ENCODE measurements around the gene AKAP13.

DNA sequence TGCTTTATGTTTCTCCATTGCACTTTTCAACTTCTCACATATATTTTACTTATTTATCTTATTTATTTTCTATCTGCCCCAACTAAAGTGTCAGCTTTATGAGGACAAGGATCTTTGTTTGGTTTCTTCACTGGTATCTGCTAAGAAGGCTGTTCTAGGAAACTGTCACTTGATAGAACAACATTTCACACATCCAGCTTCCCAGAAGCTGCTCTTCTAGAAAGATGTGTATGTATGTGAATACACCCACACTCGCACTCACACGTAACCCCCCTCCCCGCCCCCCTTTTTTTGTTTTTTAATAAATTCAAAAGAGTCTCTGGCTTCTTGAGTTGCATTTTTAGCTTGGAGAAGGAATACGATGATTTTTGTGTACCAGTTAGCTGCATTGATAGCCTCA, 143.1 kb downstream of the AKAP13 start:
- TF ChIP-seq, protein P1, sequence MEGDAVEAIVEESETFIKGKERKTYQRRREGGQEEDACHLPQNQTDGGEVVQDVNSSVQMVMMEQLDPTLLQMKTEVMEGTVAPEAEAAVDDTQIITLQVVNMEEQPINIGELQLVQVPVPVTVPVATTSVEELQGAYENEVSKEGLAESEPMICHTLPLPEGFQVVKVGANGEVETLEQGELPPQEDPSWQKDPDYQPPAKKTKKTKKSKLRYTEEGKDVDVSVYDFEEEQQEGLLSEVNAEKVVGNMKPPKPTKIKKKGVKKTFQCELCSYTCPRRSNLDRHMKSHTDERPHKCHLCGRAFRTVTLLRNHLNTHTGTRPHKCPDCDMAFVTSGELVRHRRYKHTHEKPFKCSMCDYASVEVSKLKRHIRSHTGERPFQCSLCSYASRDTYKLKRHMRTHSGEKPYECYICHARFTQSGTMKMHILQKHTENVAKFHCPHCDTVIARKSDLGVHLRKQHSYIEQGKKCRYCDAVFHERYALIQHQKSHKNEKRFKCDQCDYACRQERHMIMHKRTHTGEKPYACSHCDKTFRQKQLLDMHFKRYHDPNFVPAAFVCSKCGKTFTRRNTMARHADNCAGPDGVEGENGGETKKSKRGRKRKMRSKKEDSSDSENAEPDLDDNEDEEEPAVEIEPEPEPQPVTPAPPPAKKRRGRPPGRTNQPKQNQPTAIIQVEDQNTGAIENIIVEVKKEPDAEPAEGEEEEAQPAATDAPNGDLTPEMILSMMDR (IDR thresholded peaks at IDR 0.05; ENCODE audit: low read depth, low read length) = no peak
- no peak for TF ChIP-seq EZH2phosphoT487 (IDR thresholded peaks at IDR 0.05; ENCODE audit: low read depth)

Data from OCI-LY3 (cell line).